GM19238 (cell line): ENCODE results near the gene COQ4.
"Not testable (repeated sequence)": the region's sequence is repeated elsewhere in the genome, so short reads cannot be mapped to it uniquely, and the experiment has no call there.

ENCODE experiments used
- DNase-seq: peaks from one replicate; pipeline ENCODE4 v3.0.0; 2011; ENCODE audit warnings: low spot score; ENCODE audit not compliant: insufficient read length

Gene COQ4

GRCh38 chr9:128298535-128299482, 23.8 kb upstream of the COQ4 start:
- no peak for DNase-seq

DNA sequence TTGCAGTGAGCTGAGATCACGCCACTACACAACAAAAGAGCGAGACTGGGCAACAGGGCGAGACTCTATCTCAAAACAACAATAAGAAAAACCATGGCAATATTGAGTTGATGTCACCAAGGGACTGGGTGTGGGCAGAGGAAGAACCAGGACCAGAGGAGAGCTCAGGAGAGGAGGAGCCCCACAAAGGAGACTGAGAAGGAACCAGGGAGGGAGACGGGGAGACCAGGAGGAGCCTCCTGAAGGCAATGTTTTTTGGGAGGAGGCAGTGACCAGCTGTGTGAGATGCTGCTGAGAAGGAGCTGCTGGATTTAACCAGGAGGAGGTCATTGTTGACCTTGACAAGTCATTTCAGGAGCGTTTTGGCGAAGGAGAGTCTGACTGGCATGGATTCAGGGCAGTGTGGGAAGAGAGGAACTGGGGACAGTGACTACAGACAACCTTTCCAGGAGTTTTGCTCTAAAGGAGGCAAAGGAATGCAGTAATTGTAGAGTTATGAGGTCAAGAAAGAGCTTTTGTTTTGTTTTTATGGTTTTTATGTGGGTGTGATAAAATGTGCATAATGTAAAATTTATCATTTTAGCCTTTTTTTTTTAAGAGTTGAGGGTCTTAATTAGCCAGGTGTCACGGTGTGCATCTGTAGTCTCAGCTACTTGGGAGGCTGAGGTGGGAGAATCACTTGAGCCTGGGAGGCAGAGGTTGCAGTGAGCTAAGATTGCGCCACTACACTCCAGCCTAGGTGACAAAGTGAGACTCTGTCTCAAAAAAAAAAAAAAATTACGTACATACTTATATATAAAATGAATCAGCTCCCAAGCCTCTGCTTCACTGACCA, 18.3 kb upstream of the COQ4 start:
- DNase-seq: no peak

DNA sequence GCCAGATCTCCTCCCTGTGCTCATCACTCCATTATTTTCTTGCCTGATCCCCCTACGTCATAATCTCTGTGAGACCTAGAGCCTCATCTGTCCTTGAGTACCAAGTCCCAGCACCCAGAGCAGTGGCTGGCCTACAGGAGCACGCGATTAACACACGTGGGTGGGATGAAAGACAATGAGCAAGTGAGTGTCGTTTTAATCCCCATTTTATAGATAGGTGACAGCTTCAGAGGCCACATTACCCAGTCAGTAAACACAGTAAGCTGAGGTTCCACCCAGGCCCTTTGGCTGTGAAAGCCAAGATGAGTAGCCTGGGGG, 17.7 kb upstream of the COQ4 start:
- DNase-seq: no peak

- no peak for DNase-seq
These were observed 13.1 kb upstream of the COQ4 start for GRCh38 chr9:128309551-128309950.

DNA sequence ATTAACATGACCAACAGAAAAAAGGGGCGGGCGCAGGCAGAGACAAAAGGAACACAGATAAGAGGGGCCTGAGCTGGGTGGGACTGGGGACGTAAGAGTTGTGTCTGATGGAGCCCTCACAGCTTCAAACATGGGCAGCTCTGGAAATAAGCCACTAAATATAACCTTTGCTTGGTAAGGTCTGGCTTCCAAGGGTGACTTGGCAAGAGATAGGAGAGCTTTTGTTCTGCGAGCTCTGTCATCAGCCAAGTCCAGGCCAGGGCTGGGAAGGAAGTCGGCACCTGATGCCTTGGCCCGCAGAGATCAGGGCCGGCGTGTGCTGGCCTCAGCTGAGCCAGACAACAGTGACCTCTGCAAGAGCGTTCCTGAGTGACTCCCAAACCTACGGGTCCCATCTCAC, 12.2 kb upstream of the COQ4 start:
- no peak for DNase-seq

DNA sequence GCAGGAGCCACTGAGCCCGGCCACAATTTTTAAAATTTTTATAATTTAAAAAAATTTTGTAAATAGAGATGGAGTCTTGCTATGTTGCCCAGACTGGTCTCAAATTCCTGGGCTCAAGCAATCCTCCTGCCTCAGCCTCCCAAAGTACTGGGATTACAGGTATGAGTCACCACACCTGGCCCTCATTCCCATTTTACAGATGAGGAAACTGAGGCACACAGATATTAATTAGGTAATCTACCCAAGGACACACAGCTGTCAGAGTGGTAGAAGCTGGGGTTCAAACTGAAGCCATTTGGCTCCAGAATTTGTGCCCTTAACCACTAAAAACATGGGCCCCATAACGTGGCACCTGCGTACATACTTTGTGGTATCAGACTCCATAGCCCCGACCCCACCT, 7.9 kb upstream of the COQ4 start:
- no peak for DNase-seq

DNA sequence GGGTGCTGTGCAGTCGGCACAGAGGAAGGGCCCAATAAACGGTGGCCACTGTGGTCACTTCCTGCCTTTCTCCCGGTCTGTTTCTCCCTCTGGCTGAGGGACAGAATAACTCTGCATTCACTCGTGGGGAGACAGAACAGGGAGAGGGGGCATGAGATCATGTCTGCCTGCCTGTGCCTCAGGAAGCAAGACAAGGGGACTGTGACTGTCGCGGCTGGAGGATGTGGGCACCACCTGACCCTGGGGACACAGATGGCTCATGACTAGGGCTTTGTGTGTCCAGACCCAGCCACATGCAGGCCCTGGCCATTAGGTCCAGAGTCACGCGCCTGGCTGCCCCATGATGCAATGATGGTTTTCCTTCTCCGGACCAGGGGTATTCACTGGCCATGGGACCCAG, 6.2 kb upstream of the COQ4 start:
- no peak for DNase-seq

DNA sequence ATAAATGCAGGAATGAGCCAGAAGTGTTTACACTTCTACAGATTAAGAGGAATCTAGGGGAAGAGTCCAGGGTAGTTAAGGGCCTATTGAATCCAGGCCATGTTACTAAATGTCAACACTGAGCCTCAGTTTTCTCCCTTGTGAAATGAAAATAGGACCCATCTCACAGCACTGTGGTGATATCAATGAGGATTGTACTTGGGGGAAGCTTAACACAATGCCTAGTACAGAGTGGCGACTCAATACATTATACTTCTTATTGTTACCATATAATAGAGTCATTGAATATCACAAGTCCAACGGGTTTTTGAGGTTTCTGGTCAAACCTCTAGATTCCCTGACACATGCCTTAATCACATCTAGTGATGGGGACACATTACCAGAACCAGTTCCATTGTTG, 5.0 kb upstream of the COQ4 start:
- no peak for DNase-seq

DNA sequence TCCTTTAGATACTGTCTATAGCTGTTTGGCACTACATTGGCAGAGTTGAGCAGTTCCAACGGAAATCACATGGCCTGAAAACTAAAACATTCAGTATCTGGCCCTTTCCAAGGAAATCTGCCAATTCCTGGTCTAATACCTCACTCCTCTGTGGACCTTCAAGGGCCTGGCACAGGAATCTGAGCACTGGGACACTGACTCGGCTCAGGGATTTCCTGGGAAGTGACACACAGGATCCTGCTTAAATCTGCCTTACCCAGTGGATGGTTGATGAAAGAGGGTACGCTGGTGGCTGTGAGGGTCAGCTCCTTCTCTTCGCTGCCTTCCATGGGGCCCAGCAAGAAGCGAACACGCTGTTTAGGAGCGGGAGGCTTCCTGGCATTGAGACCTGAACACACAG, 1.3 kb upstream of the COQ4 start:
- DNase-seq: no peak

DNA sequence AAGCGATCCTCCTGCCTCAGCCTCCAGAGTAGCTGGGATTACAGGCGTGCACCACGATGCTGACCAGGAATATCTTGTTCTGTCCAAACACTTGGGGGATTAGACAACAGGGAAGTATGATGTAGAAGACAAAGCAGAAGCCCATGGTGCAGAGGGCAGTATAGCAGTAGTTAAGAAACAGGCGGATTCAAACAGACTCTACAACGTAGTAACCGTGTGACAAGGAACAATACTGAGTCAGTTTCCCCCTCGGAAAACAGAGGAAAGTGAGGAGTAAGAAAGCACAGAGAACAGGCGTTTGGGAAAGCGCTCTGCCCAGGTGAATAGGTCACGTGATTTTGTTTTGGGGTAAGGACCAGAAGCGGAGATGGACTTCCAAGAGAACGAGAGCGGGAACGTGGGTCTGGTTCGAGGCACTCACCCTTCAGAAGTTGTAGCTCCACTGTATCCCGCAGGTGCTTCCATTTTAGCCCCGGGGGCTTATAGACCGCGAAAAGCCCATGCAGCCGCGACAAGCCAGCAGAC, 698 bp upstream of the COQ4 start:
- DNase-seq: no peak

GRCh38 chr9:128323212-128323730, 632 bp downstream of the COQ4 start:
- DNase-seq: no peak

DNA sequence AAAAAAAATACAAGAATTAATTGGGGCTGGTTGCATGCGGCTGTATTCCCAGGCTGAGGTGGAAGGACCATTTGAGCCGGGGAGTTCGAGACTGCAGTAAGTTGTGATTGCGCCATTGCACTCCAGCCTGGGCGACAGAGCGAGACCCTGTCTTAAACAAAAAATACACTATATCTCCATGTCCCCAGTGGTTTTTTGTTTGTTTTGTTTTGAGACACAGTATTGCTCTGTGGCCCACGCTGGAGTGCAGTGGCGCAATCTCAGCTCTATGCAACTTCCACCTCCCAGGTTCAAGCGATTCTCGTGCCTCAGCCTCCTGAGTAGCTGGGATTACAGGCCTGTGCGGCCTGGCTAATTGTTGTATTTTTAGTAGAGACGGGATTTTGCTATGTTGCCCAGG, 1.2 kb downstream of the COQ4 start:
- DNase-seq: no peak

DNA sequence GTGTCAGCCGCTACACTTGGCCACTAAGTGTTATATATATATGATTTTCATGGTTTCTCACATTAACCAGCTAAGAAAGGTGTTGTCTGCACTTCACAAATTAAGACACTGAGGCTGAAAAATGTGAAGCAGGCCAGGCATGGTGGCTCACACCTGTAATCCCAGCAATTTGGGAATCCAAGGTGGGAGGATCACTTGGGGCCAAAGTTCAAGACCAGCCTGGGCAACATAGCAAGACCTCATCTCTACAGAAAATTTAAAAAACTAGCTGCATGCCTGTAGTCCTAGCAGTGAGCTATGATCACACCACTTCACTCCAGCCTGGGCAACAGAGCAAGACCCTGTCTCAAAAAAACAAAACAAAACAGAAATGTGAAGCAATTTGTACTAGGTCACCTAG, 1.8 kb downstream of the COQ4 start:
- no peak for DNase-seq

DNA sequence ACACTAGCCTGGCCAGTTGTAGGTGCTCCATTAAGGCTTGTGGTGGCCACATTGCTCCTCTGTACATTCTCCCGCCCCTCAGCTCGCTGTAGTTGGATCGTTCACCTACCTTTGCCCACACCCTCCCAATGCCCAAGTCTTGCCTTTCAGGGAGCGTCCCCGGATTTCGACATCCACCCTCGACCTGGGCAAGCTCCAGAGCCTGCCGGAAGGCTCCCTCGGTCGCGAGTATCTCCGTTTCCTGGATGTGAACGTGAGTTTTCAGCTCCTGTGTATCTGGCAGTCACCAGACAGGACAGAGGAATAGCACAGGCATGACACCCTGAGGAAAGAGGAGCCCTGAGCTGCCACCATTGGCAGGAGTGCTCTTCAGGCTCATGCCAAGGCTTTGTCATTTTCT, 3.0 kb downstream of the COQ4 start:
- DNase-seq: no peak

DNA sequence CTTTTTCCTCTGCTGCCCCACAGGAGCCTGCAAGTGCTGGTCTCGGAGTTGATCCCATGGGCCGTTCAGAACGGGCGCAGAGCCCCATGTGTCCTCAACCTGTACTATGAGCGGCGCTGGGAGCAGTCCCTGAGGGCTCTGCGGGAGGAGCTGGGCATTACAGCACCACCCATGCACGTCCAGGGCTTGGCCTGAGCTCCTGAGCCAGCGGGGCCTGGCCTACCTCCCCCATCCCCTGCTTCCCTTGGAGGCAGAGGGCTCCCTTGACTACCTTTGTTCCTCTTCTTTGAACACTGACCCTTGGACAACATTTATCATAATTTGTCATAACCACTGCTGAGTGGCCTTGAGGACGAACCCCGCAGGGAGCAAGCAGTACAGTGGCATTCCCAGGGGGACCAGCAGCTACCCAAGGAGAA, 10.8 kb downstream of the COQ4 start:
- no peak for DNase-seq

- DNase-seq: no peak
These were observed 12.5 kb downstream of the COQ4 start for GRCh38 chr9:128335161-128335560.

- no peak for DNase-seq
These were observed 13.3 kb downstream of the COQ4 start for GRCh38 chr9:128335914-128336313.

GRCh38 chr9:128337936-128338335, 15.3 kb downstream of the COQ4 start:
- DNase-seq: no peak

GRCh38 chr9:128338852-128339614, 16.4 kb downstream of the COQ4 start:
- not testable (repeated sequence) for DNase-seq

DNA sequence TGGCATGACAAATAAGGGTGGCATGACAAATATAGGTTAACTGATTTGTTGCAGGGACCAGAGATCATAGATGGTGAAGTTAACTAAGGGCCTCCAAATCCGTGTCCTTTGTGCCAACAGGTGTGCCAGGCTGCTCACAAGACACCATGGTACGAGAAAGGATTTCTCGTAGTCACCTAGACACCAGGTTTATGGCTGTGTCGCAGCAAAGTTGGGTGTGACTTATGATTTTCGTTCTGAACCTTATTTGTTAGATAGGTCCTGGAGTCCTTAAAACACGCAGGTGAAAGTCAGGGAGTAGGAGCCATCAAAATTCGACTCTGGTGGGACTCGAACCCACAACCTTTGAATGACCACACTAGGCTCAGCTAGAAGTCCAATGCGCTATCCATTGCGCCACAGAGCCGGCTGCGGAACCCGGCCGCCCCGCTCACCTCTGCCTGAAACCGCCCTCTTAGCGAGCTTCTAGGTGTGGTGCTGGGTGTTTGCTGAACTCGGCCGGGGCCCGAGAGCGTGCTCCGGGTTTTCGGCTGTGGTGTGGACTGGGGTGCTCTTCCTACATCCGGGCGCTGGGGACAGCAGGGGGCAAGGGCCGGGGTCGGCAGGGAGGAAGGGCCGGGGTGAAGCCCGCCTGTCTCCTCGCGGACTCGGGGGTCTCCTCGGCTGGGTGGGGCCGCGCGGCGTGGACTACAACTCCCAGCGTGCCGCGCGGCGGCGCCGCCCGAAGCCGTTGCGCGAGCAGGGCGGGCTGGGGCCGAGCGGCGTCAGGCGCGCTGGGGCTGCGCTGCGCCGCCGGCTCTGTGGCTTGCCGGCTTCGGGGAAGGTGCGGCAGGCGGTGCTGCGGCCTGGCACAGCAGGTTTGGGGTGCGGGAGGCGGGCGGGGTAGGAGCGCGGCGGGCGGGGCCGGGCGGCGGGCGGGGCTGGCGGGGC, 17.4 kb downstream of the COQ4 start, which contains the start of gene SLC27A4:
SLC27A4 (plus strand) TSS at position 767 of the 930 bp plus-strand sequence. CDS start 2,606 bp downstream, outside the sequence.
- peak; percentile 94 for DNase-seq
